HCT116 (cell line): ENCODE results near the gene ACTRT2.

Source experiments
- EGR1 ChIP-seq: IDR thresholded peaks from 2 replicates; pipeline ENCODE4 v1.6.1; 2012; ENCODE audit warnings: low read depth
- EZH2 ChIP-seq: fragments of 200-600 bp; sonication (generic); IDR thresholded peaks from 2 replicates; pipeline ENCODE4 v1.6.1; 2017; ENCODE audit warnings: antibody characterized with exemption, mixed run types
- EZH2phosphoT487 ChIP-seq: fragments of 200-600 bp; IDR thresholded peaks from 2 replicates; pipeline ENCODE4 v1.6.1; 2018; ENCODE audit warnings: antibody characterized with exemption, borderline replicate concordance
- JUND ChIP-seq: IDR thresholded peaks from 2 replicates; pipeline ENCODE4 v1.6.1; 2012
- POLR2A ChIP-seq: IDR thresholded peaks from 2 replicates; pipeline ENCODE4 v1.7.0; 2011; ENCODE audit warnings: borderline replicate concordance; ENCODE audit not compliant: insufficient read depth, insufficient read length; ENCODE audit errors: extremely low read depth
- POLR2AphosphoS5 ChIP-seq: IDR thresholded peaks from 2 replicates; pipeline ENCODE4 v1.6.1; 2011; ENCODE audit warnings: mild to moderate bottlenecking, low read depth, low read length, moderate library complexity
- RAD21 ChIP-seq: IDR thresholded peaks from 2 replicates; pipeline ENCODE4 v1.6.1; 2012; ENCODE audit warnings: low read depth, mild to moderate bottlenecking
- SP1 ChIP-seq: IDR thresholded peaks from 2 replicates; pipeline ENCODE4 v1.6.1; 2012; ENCODE audit warnings: low read depth
- ZFX ChIP-seq: fragments of 450-650 bp; IDR thresholded peaks from 2 replicates; pipeline ENCODE4 v1.6.1; 2017
- ZNF274 ChIP-seq: fragments of 200-500 bp; sonication (Bioruptor generic); IDR thresholded peaks from 2 replicates; pipeline ENCODE4 v1.6.1; 2014; ENCODE audit warnings: mild to moderate bottlenecking, low read depth, low read length, inconsistent platforms
- TF ChIP-seq, protein P1 (sequence below), 3 experiments: fragments of 200-600 bp in 1 of 3; sonication (generic) in 1 of 3; IDR thresholded peaks in 2 of 3; conservative IDR thresholded peaks in 1 of 3; 2 replicates each; pipeline ENCODE4 v1.5.1; 2012 to 2017; ENCODE audit warnings: low read depth in 2 of 3, low read length in 2 of 3, antibody characterized with exemption in 1 of 3, borderline replicate concordance in 1 of 3, control low read depth in 1 of 3, mild to moderate bottlenecking in 1 of 3, mixed read lengths in 1 of 3, mixed run types in 1 of 3, moderate library complexity in 1 of 3; ENCODE audit not compliant: insufficient read depth in 1 of 3

DNA sequence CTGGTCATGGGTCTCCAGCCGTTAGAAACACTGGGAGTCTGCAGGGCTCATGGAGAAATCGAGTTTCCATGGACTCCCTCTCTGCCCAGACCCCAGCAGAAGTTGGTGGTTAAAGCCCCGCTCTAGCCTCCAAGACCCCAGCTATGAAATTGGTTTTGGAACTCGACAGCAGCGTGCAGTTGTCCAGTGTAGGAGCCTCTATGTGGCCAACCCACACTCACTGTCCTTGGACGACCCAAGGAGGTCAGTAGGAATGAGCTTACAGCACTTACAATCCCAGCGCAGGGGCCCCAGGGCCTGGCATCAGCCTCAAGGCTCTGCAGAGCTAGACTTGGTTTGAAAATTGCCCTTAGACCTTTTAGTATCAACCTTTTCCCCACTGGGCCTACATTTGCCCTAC lies 44.5 kb downstream of the ACTRT2 start:
- TF ChIP-seq, protein P1, sequence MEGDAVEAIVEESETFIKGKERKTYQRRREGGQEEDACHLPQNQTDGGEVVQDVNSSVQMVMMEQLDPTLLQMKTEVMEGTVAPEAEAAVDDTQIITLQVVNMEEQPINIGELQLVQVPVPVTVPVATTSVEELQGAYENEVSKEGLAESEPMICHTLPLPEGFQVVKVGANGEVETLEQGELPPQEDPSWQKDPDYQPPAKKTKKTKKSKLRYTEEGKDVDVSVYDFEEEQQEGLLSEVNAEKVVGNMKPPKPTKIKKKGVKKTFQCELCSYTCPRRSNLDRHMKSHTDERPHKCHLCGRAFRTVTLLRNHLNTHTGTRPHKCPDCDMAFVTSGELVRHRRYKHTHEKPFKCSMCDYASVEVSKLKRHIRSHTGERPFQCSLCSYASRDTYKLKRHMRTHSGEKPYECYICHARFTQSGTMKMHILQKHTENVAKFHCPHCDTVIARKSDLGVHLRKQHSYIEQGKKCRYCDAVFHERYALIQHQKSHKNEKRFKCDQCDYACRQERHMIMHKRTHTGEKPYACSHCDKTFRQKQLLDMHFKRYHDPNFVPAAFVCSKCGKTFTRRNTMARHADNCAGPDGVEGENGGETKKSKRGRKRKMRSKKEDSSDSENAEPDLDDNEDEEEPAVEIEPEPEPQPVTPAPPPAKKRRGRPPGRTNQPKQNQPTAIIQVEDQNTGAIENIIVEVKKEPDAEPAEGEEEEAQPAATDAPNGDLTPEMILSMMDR (IDR thresholded peaks at IDR 0.05 in 2 of 3, conservative IDR thresholded peaks at IDR 0.05 in 1 of 3; ENCODE audit: borderline replicate concordance in 1 of 3, insufficient read depth in 1 of 3, low read depth in 2 of 3, low read length in 2 of 3) = no peak
- TF ChIP-seq EZH2phosphoT487 (no peak), RAD21 (no peak), ZFX (no peak), POLR2AphosphoS5 (no peak), ZNF274 (no peak), EGR1 (no peak), POLR2A (no peak), EZH2 (no peak), JUND (no peak), SP1 (no peak)
